Measurements from ENCODE around the gene GATA3.
"Not testable (repeated sequence)": the region's sequence is repeated elsewhere in the genome, so short reads cannot be mapped to it uniquely, and the experiment has no call there.

Gene GATA3

DNA sequence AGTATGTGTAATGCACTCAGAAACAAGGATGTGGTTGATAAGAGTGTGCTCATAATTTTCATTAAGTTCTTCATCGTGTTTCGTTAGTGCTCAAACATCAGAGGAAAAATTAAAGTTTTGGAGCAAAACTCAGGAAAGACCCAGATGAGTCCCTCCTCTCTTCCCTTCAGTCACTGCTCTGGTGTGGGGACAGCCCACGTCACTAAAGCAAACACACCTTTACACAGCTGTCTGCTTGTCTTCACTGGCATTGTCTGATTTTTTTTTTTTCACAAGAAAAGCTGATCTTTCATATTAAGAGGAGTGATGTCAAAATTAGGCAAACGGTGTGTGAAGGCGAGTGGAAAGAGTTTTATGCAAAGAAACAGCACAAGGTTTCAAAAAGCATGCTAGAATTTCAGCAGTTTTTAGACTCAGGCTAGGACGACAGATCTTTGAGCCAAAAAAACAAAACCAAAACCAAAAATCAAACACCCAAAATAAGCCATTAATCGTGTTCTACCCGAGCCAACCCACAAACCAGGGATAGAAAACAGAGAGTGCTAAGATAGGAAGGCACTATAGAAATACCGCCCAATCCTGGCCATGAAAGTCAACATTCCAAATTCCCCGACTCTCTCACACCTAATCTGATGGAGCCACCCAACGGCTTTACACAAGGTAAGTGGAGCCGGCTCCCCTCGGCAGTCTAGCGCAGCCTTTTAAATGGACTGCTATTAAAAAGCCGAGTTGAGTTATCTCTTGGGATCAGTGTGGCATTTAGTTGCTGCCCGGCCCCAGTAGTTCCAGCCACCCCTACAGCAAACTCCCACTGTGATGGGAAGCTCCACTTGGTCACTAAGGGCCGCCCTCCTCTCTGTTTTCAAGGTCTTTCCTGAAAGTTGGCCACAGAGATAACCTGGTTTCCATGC is 27.9 kb upstream of the GATA3 start:
- Histone ChIP-seq H3K27ac (ENCODE audit: low read length) (peak overlapping the region; percentile 32; the same call in 1 of the 2 replicates), H3F3A (ENCODE audit: insufficient read depth, low read length) (no peaks in the 10 kb centered on the region), H3K4me1 (ENCODE audit: low read length) (no peaks in the 10 kb centered on the region), H3K36me3 (replicated peaks; ENCODE audit: insufficient read depth, low read length) (no peaks in the 10 kb centered on the region), H3K9me2 (replicated peaks; ENCODE audit: insufficient read depth, low read length) (no peaks in the 10 kb centered on the region), H3K27me3 (replicated peaks; ENCODE audit: insufficient read depth, low read length) (no peaks in the 10 kb centered on the region), H3K9ac (ENCODE audit: low read length) (peak overlapping the region; percentile 15; the same call in 1 of the 2 replicates), H3K9me3 (replicated peaks; ENCODE audit: insufficient read depth, low read length) (no peaks in the 10 kb centered on the region), H3K4me2 (ENCODE audit: low read depth, low read length) (peak overlapping the region; percentile 85), H3K79me2 (ENCODE audit: low read length) (no peaks in the 10 kb centered on the region), H3K4me3 (ENCODE audit: low read length) (peak overlapping the region; percentile 52), H4K20me1 (ENCODE audit: insufficient read depth, low read length) (no peaks in the 10 kb centered on the region), H2AFZ (ENCODE audit: low read length) (peak overlapping the region; percentile 84)
- DNase-seq = peak; percentile 45
- no peak for TF ChIP-seq CTCF (IDR thresholded peaks at IDR 0.05; ENCODE audit: low read length)
- no peak for TF ChIP-seq EZH2phosphoT487 (IDR thresholded peaks at IDR 0.05; ENCODE audit: low read length)
- TF ChIP-seq EZH2 (optimal IDR thresholded peaks at IDR 0.05; ENCODE audit: low read depth, low read length) = no peak

DNA sequence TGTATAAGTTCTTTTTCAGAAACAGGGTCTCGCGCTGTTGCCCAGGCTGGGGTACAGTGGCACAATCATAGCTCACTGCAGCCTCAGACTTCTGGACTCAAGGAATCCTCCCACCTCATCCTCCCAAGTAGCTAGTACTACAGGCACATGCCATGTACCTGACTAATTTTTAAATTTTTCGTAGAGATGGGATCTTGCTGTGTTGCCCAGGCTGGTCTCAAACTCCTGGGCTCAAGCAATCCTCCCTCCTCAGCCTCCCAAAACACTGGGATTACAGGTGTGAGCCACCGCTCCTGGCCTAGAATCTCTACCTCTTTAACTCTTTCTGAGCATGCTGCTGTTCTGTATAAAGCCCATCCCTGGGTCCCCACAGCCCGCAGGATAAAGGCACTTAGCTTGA is 23.3 kb upstream of the GATA3 start:
- H3K4me3 ChIP-seq (ENCODE audit: low read length); H3K36me3 ChIP-seq (replicated peaks; ENCODE audit: insufficient read depth, low read length); H2AFZ ChIP-seq (ENCODE audit: low read length); H3K27ac ChIP-seq (ENCODE audit: low read length); H3K4me2 ChIP-seq (ENCODE audit: low read depth, low read length); H4K20me1 ChIP-seq (ENCODE audit: insufficient read depth, low read length); H3K4me1 ChIP-seq (ENCODE audit: low read length); DNase-seq; H3F3A ChIP-seq (ENCODE audit: insufficient read depth, low read length); H3K27me3 ChIP-seq (replicated peaks; ENCODE audit: insufficient read depth, low read length); H3K79me2 ChIP-seq (ENCODE audit: low read length); H3K9me3 ChIP-seq (replicated peaks; ENCODE audit: insufficient read depth, low read length); H3K9ac ChIP-seq (ENCODE audit: low read length); H3K9me2 ChIP-seq (replicated peaks; ENCODE audit: insufficient read depth, low read length): not testable (repeated sequence)

GRCh38 chr10:8032558-8032957 is 21.9 kb upstream of the GATA3 start:
- no peak overlapping the region for H3K4me3 ChIP-seq (ENCODE audit: low read length)
- no peak overlapping the region for H3K4me2 ChIP-seq (ENCODE audit: low read depth, low read length)
- DNase-seq = no peak
- H2AFZ ChIP-seq (ENCODE audit: low read length) = no peak overlapping the region
- no peaks in the 10 kb centered on the region for H4K20me1 ChIP-seq (ENCODE audit: insufficient read depth, low read length)
- H3K9ac ChIP-seq (ENCODE audit: low read length) = no peak overlapping the region
- no peaks in the 10 kb centered on the region for H3K9me3 ChIP-seq (replicated peaks; ENCODE audit: insufficient read depth, low read length)
- H3K27me3 ChIP-seq (replicated peaks; ENCODE audit: insufficient read depth, low read length) = no peaks in the 10 kb centered on the region
- no peak for TF ChIP-seq EZH2phosphoT487 (IDR thresholded peaks at IDR 0.05; ENCODE audit: low read length)
- TF ChIP-seq EZH2 (optimal IDR thresholded peaks at IDR 0.05; ENCODE audit: low read depth, low read length) = no peak
- TF ChIP-seq CTCF (IDR thresholded peaks at IDR 0.05; ENCODE audit: low read length) = no peak
- no peak overlapping the region for H3K27ac ChIP-seq (ENCODE audit: low read length)
- H3F3A ChIP-seq (ENCODE audit: insufficient read depth, low read length) = no peaks in the 10 kb centered on the region
- H3K9me2 ChIP-seq (replicated peaks; ENCODE audit: insufficient read depth, low read length) = no peaks in the 10 kb centered on the region
- no peaks in the 10 kb centered on the region for H3K4me1 ChIP-seq (ENCODE audit: low read length)
- no peaks in the 10 kb centered on the region for H3K79me2 ChIP-seq (ENCODE audit: low read length)
- H3K36me3 ChIP-seq (replicated peaks; ENCODE audit: insufficient read depth, low read length) = no peaks in the 10 kb centered on the region

Measured in MM.1S (cell line).